Loucy (cell line): ENCODE data around the gene HTR1E.

Source experiments
- CTCF ChIP-seq: fragments of 200-600 bp; sonication (generic); conservative IDR thresholded peaks from 2 replicates; pipeline ENCODE4 v1.5.1; 2014; ENCODE audit warnings: mild to moderate bottlenecking, antibody characterized with exemption, low read length
- EZH2phosphoT487 ChIP-seq: fragments of 200-600 bp; IDR thresholded peaks from 2 replicates; pipeline ENCODE4 v1.6.1; 2018; ENCODE audit warnings: antibody characterized with exemption, mild to moderate bottlenecking, moderate library complexity, borderline replicate concordance

- TF ChIP-seq CTCF (no peak), EZH2phosphoT487 (no peak)
Measured at GRCh38 chr6:86961455-86962200, 24.3 kb downstream of the HTR1E start.
